GM19467 (cell line): ENCODE data around the gene FAM153A.
"Not testable (repeated sequence)": the region's sequence is repeated elsewhere in the genome, so short reads cannot be mapped to it uniquely, and the experiment has no call there.

ENCODE experiments used
- ATAC-seq: cut with Tn5 transposase; IDR thresholded peaks from one replicate; pipeline ENCODE4 v1.9.1; 2021; ENCODE audit warnings: mild to moderate bottlenecking, moderate library complexity; ENCODE audit not compliant: unreplicated experiment

Gene FAM153A

DNA sequence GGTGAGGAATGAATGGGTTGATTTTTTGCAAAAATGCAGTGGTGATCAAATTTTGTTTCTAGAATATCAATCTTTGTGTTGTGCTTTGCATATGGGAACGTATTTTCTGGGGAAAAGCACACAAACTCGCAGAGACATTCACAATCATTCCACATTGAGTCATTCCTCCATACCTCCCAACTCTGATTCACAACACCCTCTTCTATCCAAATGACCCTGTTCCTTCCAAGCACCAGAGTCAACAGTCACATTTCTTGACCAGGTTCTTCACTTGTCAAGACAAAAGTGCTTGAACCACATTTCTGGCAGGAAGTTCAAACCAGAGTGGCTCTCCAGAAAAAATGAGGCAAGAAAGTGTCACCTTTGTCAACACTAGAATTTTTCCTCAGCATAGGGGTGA is 35.3 kb downstream of the FAM153A start:
- not testable (repeated sequence) for ATAC-seq

DNA sequence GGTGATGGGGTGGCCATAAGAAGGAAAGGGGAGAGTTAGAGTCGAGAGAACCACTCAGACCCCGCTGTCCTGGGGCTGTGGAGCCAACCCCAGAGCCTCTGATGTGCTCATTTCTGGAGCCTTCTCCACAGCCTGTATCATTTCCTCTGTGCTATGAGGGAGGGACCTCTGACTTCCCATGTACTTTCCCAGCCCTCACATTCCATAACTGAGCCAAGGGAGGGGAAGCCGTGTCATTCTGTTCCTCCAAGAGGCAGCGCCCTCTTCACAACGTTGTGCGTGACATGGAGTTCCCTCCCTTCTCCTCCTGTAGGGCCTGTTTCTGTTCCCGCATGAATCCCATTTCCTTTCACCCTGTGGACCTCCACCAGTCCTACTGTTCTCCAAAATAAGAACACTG is 57.8 kb downstream of the FAM153A start:
- not testable (repeated sequence) for ATAC-seq

DNA sequence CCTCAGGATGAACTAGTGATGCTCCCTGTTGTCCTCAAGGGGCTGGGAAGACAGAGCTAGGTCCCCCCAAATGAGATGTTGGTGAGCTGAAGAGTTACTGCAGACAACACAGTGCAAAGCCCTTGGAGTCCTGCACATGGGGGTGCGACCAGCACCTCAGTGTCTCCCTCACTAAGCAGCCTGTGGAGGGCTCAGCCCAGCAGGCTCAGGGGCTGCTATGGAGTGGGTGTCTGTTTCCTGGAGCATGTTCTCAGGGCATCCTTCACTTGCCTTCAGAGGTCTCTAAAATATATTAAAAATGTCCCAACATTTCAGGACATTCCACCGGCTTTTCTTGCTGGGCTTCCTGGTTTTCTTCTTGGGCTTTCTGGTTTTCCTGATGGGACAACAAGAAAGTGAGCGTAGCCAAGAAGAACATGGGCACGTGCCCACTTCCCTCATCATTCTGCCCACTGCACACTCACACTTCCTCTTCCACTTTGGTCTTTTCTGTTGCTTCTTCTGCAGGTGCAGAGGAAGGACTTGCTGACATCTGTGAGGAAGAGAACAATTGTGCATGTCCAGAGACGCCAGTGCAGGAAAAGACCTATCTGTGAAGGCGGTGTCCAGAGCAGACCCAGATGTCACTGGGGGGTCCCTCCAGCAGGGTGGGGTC is 58.7 kb downstream of the FAM153A start:
- ATAC-seq: not testable (repeated sequence)

DNA sequence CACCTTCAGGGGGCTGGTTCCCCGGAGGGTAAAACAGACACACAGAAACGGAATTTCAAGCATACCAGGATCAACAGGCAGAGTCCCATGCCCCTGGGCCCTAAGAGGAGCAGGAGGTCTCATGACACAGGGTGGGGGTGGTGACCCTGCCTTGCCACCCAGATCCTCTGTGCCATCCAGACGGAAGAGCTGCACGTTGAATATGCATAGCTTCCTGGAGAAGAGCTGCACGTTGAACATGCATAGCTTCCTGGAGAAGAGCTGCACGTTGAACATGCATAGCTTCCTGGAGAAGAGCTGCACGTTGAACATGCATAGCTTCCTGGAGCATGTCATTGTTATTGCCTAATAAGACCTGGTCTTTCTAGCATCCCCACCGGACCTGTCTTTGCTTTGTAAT is 59.9 kb downstream of the FAM153A start:
- ATAC-seq: not testable (repeated sequence)

DNA sequence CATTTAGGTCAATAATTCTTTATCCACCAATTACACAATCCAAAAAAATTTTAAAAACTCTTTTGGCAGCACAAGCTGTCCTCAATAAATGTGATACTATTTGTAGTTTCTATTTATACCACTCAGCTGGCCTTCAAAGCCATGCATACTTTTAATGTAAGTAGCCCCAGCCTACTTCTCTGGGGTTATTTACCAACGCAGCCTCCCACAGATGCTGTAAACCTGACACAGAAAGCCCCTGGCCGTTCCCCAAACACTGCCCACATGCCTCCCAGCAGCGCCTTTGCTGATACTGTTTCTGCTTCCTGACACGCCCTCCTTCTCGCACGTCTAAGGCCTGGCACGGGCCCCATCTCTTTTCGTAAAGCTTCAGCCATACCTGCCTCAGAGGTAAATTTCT is 62.7 kb downstream of the FAM153A start:
- not testable (repeated sequence) for ATAC-seq

DNA sequence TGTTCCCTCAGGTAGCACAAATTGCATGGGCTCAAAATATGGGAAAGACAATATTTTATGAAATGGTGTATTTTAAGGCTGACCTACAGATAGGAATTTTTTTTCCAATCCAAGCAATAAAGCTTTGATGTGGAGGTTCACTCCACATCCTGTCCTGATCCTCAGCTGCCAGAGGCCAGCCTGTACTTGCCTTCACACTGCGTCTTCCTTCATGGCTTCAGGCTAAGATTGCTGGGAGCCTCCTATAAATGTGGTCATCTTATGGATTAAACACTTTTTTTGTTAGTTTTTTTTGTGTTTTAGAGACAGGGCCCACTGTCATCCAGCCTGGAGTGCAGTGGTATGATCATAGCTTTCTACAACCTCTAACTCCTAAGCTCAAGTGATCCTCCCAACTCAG is 67.3 kb downstream of the FAM153A start:
- ATAC-seq: not testable (repeated sequence)

DNA sequence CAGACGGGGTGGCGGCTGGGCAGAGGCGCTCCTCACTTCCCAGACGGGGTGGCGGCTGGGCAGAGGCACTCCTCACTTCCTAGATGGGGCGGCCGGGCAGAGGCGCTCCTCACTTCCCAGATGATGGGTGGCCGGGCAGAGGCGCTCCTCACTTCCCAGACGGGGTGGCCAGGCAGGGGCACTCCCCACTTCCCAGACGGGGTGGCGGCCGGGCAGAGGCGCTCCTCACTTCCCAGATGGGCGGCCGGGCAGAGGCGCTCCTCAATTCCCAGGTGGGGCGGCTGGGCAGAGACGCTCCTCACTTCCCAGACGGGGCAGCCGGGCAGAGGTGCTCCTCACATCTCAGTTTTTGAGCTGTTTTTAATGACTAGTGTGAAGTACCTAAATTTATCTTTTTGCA is 86.6 kb downstream of the FAM153A start:
- ATAC-seq: not testable (repeated sequence)

DNA sequence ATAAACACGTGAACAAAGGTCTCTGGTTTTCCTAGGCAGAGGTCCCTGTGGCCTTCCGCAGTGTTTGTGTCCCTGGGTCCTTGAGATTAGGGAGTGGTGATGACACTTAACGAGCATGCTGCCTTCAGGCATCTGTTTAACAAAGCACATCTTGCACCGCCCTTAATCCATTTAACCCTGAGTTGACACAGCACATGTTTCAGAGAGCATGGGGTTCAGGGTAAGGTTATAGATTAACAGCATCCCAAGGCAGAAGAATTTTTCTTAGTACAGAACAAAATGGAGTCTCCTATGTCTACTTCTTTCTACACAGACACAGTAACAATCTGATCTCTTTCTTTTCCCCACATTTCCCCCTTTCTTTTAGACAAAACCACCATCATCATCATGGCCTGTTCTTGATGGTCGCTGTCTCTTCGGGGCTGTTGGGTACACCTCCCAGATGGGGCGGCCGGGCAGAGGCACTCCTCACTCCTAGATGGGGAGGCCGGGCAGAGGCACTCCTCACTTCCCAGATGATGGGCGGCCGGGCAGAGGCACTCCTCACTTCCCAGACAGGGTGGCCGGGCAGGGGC is 87.3 kb downstream of the FAM153A start:
- not testable (repeated sequence) for ATAC-seq

DNA sequence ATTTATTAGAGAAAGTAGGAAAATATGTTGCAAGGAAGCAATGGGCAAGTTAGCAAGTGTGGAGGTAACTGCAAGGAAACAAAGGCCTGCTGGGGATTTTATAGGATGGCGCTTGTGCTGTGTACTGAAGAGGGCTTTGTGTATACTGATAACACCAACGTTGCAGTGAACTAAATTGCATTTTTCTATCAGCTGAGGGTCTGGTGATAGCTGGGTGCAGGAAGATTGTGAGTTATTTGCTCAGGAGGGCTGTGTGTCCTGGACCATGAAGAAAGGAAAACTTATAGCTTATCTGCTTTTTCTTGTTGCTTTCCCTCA is 88.2 kb downstream of the FAM153A start:
- not testable (repeated sequence) for ATAC-seq

DNA sequence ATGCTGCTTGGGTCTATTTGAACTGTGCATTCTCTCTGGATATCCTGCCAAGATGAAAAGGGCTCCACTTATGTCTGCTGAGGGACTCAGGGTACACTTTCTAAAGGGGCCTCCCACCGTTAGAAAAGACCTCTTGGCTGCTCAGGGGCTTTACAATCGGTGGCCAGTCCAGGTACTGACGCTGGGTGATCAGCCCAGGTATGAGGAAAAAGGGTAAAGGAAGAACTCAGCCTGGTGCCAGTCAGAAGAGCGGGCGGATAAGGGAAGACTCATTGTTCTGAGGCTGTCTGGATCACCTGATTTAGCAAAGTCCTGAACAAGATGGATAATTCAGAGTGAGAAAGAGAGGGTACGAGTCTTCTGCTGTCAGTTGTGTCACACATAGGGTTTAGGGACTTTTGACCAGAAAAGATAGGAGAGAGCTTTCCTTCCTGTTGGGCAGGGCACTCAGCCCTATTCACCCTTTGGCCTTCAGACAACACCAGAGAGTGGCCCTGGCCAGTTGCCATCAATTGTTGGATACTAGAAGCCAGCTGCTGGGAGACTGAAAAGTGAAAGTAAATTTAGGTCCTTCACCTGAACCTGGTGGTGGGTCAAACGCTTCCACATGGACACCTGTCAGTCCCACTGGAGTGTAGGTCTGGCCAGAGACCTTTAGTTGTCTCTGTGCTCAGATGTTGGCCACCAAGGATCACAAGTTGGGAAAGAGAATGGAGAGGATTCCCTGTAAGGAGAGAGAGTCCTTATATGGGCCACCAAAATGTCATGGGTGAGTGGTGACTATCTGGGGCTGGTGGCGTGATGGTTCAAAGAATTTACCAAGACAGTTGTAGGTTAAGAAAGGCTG is 88.8 kb downstream of the FAM153A start:
- not testable (repeated sequence) for ATAC-seq

DNA sequence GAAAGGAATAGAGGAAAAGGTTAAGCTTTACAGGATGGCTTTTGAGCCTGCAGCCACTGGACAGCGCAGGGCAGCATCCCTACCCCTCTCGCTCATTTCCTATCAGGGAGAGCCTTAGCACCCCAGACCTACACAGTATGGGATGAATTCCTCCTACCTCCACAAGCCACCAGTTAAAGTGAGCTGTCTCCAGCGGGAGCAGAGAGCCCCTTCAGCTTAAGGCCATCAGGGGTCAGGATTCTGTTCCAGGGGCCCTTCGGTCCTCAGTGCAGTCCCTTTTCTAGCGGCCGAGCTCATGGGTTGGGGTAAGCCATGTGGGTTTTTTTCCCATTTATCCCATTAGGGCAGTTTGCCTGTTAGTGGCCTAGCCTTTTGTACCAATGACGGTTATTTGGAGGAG is 89.7 kb downstream of the FAM153A start:
- ATAC-seq: not testable (repeated sequence)

DNA sequence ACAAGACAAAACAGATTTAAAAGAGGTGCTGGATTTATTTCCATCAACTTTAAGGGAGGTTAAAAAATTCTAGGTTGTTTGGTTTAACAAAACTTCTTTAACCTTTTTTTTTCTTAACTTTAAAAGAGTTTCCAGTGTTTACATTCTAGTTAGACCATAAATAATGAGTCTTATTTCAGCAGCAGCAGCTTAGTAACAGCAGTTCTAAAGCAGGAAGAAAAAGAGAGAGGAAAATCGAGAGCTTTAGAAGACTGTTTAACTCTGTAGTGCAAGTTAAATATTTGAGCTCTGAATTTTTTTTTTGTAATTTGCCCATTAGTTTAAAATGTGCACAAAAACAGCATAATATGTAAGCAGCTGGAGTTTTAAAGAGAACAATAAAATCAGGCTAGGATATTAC is 90.2 kb downstream of the FAM153A start:
- not testable (repeated sequence) for ATAC-seq

DNA sequence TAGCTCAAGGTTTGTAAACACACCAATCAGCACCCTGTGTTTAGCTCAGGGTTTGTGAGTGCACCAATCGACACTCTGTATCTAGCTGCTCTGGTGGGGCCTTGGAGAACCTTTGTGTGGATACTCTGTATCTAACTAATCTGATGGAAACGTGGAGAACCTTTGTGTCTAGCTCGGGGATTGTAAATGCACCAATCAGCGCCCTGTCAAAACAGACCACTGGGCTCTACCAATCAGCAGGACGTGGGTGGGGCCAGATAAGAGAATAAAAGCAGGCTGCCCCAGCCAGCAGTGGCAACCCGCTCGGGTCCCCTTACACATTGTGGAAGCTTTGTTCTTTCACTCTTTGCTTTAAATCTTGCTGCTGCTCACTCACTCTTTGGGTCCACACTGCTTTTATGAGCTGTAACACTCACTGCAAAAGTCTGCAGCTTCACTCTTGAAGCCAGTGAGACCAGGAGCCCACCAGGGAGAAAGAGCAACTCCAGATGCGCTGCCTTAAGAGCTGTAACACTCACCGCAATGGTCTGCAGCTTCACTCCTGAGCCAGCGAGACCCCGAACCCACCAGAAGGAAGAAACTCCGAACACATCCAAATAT is 93.6 kb downstream of the FAM153A start:
- not testable (repeated sequence) for ATAC-seq

DNA sequence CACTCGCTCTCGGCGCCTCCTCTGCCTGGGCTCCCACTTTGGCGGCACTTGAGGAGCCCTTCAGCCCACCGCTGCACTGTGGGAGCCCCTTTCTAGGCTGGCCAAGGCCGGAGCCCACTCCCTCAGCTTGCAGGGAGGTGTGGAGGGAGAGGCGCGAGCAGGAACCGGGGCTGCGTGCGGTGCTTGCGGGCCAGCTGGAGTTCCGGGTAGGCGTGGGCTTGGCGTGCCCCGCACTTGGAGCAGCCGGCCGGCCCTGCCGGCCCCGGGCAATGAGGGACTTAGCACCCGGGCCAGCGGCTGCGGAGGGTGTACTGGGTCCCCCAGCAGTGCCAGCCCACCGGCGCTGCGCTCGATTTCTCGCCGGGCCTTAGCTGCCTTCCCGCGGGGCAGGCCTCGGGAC is 94.6 kb downstream of the FAM153A start:
- not testable (repeated sequence) for ATAC-seq

DNA sequence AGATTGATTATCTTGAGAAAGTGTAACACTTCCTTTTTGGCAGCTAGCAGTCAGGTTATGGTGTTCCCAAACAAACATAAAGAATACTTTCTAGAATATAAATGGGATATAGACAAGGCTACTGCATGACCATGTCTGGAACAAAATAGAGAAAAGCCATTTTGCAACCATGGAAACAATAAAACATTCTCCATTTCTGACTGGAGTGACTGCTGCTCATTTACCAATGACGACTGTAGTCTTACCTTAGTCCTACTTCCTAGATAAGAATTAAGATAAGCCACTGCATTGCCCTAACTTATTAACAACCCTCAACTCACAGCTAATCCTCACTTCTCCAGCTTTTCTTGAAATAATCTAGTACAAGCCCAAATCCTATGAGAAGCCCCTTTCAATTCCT is 100.8 kb downstream of the FAM153A start:
- ATAC-seq: not testable (repeated sequence)
